Chondrocyte (in vitro differentiated cells): ENCODE measurements around the gene TTC33. TPM values are rescaled to one million over a fixed set of nuclear protein-coding genes. Genes with fewer than 3 reads are reported as not detected.
"Not testable (repeated sequence)": the region's sequence is repeated elsewhere in the genome, so short reads cannot be mapped to it uniquely, and the experiment has no call there.

Experiments
- DNase-seq: peaks from one replicate; pipeline ENCODE4 v3.0.0; 2021; ENCODE audit warnings: mixed read lengths, low spot score
- H3K27ac Mint-ChIP-seq: one replicate; pipeline ENCODE4 v1.8.0; 2021; ENCODE audit warnings: mild to moderate bottlenecking, moderate library complexity, mixed read lengths; ENCODE audit not compliant: unreplicated experiment
- H3K27me3 Mint-ChIP-seq: 2 replicates; pipeline ENCODE4 v1.8.0; 2021; ENCODE audit warnings: low read depth, mixed read lengths
- H3K36me3 Mint-ChIP-seq: 2 replicates; pipeline ENCODE4 v1.8.0; 2021; ENCODE audit warnings: low read depth, mixed read lengths
- H3K4me1 Mint-ChIP-seq: 2 replicates; pipeline ENCODE4 v1.8.0; 2021; ENCODE audit warnings: low read depth, mild to moderate bottlenecking, mixed read lengths
- H3K4me3 Mint-ChIP-seq: one replicate; pipeline ENCODE4 v1.8.0; 2021; ENCODE audit warnings: mild to moderate bottlenecking, moderate library complexity, mixed read lengths; ENCODE audit not compliant: unreplicated experiment
- H3K9me3 Mint-ChIP-seq: 2 replicates; pipeline ENCODE4 v1.8.0; 2021; ENCODE audit warnings: low read depth, mixed read lengths
- total RNA-seq: library from RNA; stranded (reverse); gene quantifications from 3 replicates; pipeline ENCODE4 v1.2.1, GENCODE V29; 2021
- TF ChIP-seq, protein P1 (sequence below): fragments of 200-600 bp; sonication (generic); IDR thresholded peaks from 2 replicates; pipeline ENCODE4 v1.5.0; 2021; ENCODE audit warnings: antibody characterized with exemption, mild to moderate bottlenecking, moderate library complexity

TTC33 gene
- total RNA-seq, 1 donor from 2014 or later: 14.3 TPM

DNA sequence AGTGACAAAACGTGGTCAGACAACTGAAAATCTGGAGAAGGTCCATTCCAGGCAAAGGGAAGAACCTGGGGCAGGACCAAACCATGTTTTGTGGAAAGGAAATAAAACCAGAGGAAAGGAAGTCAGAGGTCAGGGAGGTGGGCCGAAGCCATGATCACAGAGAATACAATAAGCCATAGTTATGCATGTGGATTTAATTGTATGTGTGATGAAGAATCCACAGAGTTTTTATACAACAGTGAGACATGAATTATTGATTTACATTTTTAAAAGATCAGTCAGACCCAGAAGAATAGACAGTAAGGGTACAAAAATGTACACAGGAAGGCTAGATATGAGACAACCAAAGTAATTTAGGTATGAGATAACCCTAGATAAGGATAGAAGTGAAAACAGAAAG is 20.8 kb downstream of the TTC33 start:
- no peak for DNase-seq
- Mint-ChIP-seq H3K4me3 (no peak overlapping the region), H3K9me3 (peaks cover 7% of the 10 kb centered on the region)

GRCh38 chr5:40733879-40734563 is 21.7 kb downstream of the TTC33 start:
- no peak overlapping the region for H3K27ac Mint-ChIP-seq
- DNase-seq: no peak
- H3K4me1 Mint-ChIP-seq: peaks cover 23% of the 10 kb centered on the region
- peaks cover 2% of the 10 kb centered on the region for H3K9me3 Mint-ChIP-seq
- H3K4me3 Mint-ChIP-seq: no peak overlapping the region
- TF ChIP-seq, protein P1, sequence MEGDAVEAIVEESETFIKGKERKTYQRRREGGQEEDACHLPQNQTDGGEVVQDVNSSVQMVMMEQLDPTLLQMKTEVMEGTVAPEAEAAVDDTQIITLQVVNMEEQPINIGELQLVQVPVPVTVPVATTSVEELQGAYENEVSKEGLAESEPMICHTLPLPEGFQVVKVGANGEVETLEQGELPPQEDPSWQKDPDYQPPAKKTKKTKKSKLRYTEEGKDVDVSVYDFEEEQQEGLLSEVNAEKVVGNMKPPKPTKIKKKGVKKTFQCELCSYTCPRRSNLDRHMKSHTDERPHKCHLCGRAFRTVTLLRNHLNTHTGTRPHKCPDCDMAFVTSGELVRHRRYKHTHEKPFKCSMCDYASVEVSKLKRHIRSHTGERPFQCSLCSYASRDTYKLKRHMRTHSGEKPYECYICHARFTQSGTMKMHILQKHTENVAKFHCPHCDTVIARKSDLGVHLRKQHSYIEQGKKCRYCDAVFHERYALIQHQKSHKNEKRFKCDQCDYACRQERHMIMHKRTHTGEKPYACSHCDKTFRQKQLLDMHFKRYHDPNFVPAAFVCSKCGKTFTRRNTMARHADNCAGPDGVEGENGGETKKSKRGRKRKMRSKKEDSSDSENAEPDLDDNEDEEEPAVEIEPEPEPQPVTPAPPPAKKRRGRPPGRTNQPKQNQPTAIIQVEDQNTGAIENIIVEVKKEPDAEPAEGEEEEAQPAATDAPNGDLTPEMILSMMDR: no peak
- peaks cover 2% of the 10 kb centered on the region for H3K36me3 Mint-ChIP-seq
- H3K27me3 Mint-ChIP-seq: no peaks in the 10 kb centered on the region

More for the DNA sequence above, 20.8 kb downstream of the TTC33 start:
- Mint-ChIP-seq H3K27ac (no peak overlapping the region), H3K36me3 (peaks cover 7% of the 10 kb centered on the region), H3K27me3 (no peaks in the 10 kb centered on the region), H3K4me1 (peaks cover 19% of the 10 kb centered on the region)
- TF ChIP-seq, protein P1: no peak

- Mint-ChIP-seq H3K9me3 (no peaks in the 10 kb centered on the region), H3K27ac (no peak overlapping the region), H3K36me3 (no peaks in the 10 kb centered on the region), H3K4me1 (peaks cover 24% of the 10 kb centered on the region), H3K27me3 (no peaks in the 10 kb centered on the region), H3K4me3 (no peak overlapping the region)
- TF ChIP-seq, protein P1: no peak
- DNase-seq: no peak
Observed at GRCh38 chr5:40733434-40733833, 22.3 kb downstream of the TTC33 start.

GRCh38 chr5:40722497-40722911 is 33.3 kb downstream of the TTC33 start:
- not testable (repeated sequence) for H3K27me3 Mint-ChIP-seq, DNase-seq, H3K9me3 Mint-ChIP-seq, H3K4me1 Mint-ChIP-seq, H3K4me3 Mint-ChIP-seq, H3K27ac Mint-ChIP-seq
- H3K36me3 Mint-ChIP-seq: peaks cover 24% of the 10 kb centered on the region

DNA sequence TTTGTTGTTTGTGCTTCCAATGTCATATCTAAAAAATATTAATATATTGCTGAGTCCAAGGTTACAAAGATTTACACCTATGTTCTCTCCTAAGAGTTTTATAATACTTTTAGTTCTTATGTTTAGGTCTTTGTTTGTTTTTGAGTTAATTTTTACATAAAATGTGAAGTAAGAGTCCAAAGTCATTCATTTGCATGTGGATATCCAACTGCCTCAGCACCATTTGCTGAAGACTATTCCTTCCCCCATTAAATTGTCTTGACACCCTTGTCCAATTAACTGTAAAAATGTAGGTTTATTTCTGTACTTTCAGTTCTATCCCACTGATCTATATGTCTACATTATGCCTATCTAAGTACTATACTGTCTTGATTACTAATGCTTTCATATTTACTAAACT is 35.7 kb downstream of the TTC33 start:
- Mint-ChIP-seq H3K4me3 (no peak overlapping the region), H3K27me3 (no peaks in the 10 kb centered on the region)

More for the DNA sequence above, 35.7 kb downstream of the TTC33 start:
- peaks cover 19% of the 10 kb centered on the region for H3K36me3 Mint-ChIP-seq
- peaks cover 7% of the 10 kb centered on the region for H3K4me1 Mint-ChIP-seq
- no peak for DNase-seq
- peaks cover 7% of the 10 kb centered on the region for H3K9me3 Mint-ChIP-seq
- H3K27ac Mint-ChIP-seq: no peak overlapping the region
- TF ChIP-seq, protein P1: no peak
